ENCODE data around the gene ZGPAT.

Gene ZGPAT

DNA sequence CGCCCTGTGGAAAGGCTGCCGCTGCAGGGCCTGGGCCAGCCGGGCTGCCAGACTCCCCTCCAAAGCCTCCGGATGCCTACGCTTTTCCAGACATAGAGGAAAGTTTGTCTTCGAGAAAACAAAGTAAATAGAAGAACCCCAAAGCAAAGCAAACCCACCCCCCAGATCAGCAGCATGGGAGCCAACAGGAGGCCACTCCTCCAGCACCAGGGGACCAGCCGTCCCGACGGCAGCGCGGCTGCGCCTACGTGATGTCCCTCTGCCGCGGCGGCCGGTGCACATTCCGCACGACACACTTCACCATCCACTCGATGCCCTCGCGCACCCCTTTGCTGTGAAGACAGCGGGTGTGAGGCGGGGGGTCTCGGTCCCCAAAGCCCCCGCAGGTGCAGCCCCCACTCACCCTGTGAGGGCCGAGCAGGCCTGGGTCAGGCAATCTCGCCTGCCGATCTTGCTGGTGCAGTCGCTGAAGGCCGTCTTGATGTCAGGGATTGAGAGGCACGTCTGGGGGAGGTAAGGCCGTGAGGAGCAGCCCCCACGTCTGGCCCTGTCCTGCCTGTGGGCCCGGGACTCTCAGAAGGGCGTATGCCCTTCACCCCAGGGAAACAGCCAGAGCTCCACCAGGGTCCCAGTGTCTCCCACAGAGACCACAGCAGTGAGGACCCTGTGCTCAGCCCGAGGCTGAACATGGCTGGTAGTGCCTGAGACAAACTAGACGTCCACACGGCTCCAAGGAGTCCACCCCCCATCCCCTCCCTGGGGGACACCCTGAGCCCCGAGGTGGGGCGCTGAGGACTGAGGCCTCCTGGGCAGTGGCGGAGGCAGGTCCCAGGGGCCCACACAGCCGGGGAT is 7.4 kb upstream of the ZGPAT start:
- TF ChIP-seq GATA1 (IDR thresholded peaks at IDR 0.05; ENCODE audit: low read depth, low read length) (no peak), POLR2A (IDR thresholded peaks at IDR 0.05; ENCODE audit: low read length) (peak; percentile 18)
- no peak for DNase-seq

DNA sequence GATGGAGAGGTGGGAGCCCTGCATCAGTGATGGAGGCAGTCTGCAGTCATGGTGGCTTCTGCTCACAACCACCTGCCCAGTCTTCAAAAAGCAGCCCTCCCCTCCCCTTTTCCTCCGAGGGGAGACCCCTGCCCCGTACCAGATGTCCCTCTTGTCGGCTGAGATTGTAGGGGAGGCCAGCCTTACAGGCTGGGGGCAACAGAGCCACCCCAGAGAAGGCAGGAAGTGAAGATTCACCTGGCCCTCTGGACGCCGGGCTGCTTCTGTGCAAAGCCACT is 6.8 kb upstream of the ZGPAT start:
- DNase-seq, result no peak
- TF ChIP-seq POLR2A (IDR thresholded peaks at IDR 0.05; ENCODE audit: low read length) (no peak), GATA1 (IDR thresholded peaks at IDR 0.05; ENCODE audit: low read depth, low read length) (no peak)

DNA sequence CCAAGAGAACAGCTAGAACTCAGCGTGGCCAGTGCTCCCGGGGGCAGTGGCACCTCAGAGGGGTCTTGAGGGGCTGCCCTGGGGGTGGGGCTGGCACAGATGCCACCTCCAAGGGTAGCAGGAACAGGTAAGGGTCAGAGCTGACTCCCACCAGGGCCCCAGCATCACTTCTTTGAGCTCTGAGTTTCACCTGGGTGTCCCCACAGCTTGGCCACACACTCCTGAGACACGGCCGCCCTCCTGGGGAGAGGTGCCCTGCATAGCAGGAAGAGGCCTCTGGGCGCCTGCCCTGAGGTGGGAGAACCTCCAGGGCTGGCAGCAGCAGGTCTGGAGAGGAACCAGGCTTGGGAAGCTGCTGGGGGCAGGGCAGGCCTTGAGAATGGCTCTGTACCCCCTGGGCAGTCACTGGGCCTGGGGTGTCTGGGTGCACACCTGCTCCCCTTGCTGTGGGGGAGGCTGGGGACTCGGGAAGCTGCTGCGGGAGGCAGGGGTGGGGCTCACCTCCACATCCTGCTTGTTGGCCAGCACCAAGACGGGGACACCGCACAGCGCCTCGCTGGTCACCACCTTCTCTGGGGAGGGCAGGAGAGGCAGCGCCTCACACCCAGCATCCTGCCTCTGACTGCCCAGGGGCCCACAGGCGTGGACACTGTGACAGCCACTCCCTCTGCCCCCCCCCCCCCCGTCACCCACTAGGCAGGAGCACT is 6.4 kb upstream of the ZGPAT start:
- TF ChIP-seq POLR2A (IDR thresholded peaks at IDR 0.05; ENCODE audit: low read length), result no peak
- no peak for TF ChIP-seq GATA1 (IDR thresholded peaks at IDR 0.05; ENCODE audit: low read depth, low read length)
- no peak for DNase-seq

DNA sequence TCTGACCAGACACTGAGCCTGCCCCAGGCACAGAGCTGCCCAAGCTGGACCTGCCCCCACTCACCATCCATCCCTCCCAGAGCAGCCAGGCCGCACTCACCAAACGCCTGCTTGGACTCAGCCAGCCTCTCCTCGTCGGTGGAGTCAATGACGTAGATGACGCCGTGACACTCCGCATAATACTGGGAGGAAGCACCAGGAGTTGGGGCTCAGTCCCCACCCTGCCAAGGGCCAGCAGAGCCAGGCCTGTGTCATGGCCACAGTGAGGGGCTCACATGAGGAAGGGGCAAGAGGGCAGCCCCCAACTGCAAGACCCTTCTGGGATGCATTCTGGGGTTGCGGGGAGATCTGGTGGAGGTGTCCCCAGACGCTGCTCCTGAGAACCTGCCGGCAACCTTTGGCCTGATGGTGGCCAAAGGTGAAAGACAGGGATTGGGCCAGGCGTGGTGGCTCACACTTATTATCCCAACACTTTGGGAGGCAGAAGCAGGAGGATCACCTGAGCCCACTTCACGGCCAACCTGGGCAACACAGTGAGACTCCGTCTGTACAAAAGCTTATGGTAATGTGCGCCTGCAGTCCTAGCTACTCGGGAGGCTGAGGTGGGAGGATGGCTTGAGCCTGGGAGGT is 5.7 kb upstream of the ZGPAT start:
- DNase-seq, result no peak
- TF ChIP-seq GATA1 (IDR thresholded peaks at IDR 0.05; ENCODE audit: low read depth, low read length) (no peak), POLR2A (IDR thresholded peaks at IDR 0.05; ENCODE audit: low read length) (no peak)

DNA sequence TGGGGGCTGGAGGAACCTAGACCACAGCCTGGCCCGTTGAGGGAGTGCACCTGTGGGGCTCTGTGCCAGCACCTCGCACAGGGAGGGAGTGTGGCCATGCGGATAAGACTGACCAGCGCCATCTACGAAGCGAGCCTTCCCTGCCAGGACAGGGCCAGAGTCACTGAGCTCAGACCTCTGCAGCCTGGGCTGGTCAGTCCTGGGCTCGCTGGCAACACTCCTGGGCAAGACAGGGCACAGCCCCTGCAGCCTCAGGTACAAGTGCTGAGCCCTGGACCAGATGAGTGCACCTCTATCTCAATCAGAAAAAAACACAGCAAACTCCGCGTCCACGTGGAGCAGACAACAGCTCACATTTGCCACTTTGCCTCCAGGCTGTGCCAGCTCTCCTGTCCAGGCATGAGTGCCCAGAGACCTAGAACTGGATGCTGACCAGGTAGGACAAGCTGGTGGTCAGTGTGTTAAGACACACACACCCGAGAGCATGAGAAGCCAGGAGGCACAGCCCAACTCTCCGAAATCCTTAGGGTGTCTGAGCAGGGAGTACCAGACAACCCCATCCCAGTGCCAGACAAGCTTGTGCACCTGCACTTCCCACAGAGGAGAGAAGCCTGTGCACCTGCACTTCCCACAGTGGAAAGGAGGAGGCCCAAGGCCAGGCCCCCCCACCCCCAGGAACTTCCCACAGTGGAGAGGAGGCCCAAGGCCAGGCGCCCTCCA is 4.9 kb upstream of the ZGPAT start:
- TF ChIP-seq GATA1 (IDR thresholded peaks at IDR 0.05; ENCODE audit: low read depth, low read length) (no peak), POLR2A (IDR thresholded peaks at IDR 0.05; ENCODE audit: low read length) (no peak)
- DNase-seq, result no peak

DNA sequence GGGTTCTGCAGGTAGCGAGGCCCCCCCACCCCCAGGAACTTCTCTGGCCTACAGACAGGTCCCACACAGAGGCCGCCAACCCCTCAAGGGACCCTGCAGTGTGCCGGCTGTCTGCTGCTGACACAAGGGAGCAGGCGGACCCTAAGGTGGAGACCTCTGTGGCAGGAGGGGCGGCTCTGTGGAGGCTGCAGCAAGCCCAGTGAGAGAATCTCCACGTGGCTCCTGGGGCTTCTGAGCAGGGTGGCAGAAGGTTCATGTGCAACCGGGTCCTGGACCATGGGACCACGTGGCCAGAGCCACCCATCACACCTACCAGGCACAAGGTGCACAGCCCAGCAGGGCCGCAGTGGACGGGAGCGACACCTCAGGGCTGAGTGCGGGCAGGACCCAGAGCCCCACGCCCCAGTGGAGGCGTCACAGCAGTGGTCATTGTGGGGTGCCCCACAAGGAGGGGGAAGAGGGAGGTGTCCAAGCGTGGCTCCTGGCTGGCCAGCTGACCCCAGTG is 4.3 kb upstream of the ZGPAT start:
- TF ChIP-seq POLR2A (IDR thresholded peaks at IDR 0.05; ENCODE audit: low read length), result no peak
- no peak for TF ChIP-seq GATA1 (IDR thresholded peaks at IDR 0.05; ENCODE audit: low read depth, low read length)
- no peak for DNase-seq

DNA sequence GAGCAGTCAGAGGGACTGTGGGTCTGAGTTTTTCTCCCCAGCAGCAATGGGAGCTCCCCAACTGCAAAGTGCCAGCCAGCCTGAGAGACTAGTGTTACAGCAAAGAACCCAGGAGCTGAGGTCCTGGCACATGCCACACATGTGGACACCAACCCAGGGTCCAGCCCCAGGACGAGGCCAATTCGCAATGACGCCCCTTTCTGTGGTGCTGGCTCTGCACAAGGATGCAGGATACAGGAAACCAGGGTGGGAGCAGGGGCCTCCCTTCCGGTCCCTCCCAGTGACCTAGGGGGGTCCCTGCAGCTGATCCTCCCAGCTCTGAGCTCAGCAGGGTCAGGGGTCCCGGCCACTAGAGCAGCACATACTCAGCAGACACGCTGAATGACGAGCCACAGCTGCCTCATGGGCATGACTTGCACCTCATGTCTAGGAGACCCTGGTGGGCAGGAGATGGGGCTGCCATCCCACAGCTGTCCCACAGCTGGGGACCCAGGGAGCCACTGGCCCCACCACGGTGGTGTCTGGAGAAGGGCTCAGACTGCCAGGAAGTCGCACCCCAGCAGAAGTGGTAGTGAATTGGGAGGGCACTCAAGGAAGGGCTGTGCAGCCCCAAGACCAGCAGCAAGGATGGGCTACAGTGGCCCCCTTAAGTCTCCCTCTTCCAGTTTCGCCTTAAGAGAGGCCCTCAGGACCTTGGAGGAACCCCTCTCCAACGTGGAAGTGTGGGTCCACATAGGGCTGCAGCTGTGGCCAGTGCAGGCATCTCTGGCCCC is 3.7 kb upstream of the ZGPAT start:
- TF ChIP-seq POLR2A (IDR thresholded peaks at IDR 0.05; ENCODE audit: low read length), result no peak
- TF ChIP-seq GATA1 (IDR thresholded peaks at IDR 0.05; ENCODE audit: low read depth, low read length), result no peak
- no peak for DNase-seq

DNA sequence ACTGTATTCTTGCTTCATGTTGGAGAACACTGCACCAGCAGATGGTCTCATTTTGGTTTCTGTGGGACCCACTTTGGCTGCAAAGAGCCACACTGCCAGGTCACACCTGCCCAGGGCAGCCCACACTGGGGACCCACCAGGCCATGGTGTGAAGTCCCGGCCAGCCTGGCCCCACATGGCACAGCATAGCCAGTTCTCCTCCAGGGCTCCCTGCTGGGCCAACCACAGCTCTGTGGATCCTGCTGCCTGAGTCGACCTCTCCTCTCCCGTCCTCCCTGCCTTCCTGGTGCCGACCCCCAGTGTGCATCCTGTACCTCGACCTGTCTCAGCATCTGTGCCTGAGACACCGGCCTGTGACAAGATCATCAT is 3.1 kb upstream of the ZGPAT start:
- no peak for TF ChIP-seq POLR2A (IDR thresholded peaks at IDR 0.05; ENCODE audit: low read length)
- no peak for TF ChIP-seq GATA1 (IDR thresholded peaks at IDR 0.05; ENCODE audit: low read depth, low read length)
- DNase-seq, result no peak

DNA sequence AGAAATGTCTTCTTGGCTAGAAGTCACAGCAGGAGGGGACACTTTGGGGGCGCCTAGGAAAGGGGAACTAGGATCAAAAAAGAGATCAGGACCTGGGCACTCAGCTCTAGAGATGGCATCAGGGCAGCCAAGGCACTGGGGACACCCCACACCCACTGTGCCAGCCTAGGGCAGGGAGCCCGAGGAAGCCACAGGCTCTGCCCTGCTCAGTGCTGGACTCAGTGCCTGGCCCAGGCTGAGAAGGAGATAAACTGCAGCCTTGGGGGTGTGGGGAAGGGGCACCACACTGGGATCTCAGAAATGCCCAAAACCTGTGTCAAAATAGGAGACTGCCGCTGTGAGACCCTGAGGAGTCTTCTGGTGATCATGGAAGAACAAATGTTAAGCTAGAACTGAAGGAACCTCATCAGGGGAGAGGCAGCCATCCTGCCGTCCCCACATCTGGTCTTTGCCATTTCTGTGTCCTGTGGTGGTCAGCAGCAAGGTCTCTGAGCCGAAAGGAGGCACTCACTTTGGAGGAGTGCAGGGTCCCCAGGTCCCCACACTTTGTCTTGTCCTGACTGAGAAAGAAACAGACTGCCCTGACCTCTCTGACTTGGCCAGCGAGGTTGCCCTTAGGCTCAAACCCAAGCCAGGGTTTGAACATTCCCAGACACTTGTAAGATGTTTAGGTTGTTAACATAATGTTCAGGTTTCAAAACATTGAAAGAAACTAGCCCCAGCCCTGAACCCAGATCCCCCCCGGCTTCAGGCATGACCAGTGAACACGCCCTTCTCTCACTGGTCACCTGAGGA is 2.4 kb upstream of the ZGPAT start:
- no peak for DNase-seq
- no peak for TF ChIP-seq GATA1 (IDR thresholded peaks at IDR 0.05; ENCODE audit: low read depth, low read length)
- no peak for TF ChIP-seq POLR2A (IDR thresholded peaks at IDR 0.05; ENCODE audit: low read length)

DNA sequence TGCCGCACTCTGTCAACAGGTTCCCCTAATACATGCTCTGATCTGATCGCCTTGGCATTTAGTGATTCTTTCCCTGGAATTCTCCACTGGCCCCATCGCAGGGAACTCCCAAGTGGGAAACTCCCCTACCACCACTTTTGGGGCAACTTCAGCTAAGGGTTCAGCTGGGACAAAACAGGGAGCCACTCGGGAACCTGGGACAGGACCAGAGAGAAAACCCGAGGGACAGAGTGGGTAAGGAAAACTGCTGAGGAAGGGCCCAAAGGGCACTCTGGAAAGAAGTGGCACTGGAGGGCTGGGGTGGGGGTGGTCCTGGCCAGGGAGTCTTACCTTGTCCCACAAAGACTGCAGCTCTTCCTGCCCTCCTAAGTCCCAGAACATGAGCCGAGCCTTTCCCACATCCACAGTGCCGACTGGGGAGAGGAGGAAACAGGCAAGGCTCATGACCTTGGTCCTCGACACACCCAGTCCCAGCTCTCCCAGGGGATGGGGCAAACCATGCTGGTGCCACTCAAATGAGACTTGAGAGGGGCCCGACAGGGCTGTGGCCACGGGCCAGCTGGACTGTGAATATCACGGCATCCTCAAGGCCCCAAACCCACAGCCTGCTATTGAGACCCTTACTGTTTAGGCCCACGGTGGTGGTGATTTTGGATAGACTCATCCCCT is 1.7 kb upstream of the ZGPAT start:
- TF ChIP-seq POLR2A (IDR thresholded peaks at IDR 0.05; ENCODE audit: low read length) (no peak), GATA1 (IDR thresholded peaks at IDR 0.05; ENCODE audit: low read depth, low read length) (no peak)
- DNase-seq, result no peak

DNA sequence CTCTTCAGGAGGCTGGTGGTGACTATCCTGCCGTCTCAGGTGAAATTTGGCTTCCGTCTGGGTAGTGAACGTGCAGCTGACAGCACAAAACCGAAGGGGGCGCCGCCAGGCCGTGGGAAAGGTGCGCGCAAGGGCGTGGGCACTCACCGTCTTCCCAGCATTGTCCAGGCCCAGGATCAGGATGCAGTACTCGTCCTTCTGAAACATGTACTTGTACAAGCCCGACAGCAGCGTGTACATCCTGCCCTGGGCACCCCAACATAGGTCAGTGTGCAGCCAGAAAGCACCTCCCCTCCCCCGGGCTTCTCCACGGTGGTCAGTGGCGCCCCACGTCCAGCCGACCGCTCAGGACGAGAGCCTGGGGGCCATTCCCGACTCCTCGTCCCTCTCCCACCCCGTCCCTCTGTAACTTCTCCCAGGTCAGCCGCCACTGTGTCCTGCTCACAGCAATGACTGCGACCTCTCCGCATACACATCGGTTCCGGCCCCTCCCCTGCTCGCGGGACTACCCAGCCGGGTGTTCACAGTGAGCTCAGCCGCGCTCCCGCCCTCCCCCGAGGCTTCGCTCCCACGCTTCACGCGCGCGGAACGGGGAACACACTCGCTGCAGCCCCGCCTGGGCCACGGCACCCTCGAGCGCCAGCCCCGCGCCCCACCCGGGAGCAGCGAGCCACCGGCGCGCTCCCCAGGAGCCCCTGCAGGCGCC is 834 bp upstream of the ZGPAT start:
- peak; percentile 60 to 74 for DNase-seq
- no peak for TF ChIP-seq POLR2A (IDR thresholded peaks at IDR 0.05; ENCODE audit: low read length)
- no peak for TF ChIP-seq GATA1 (IDR thresholded peaks at IDR 0.05; ENCODE audit: low read depth, low read length)

Data from erythroblast (primary cell).